GM11168 (cell line): ENCODE results near the gene HOGA1.
"Not testable (repeated sequence)": the region's sequence is repeated elsewhere in the genome, so short reads cannot be mapped to it uniquely, and the experiment has no call there.

Experiments used
- in situ Hi-C: fragments of 300-500 bp; cut with MboI; formaldehyde crosslinking; loops from one replicate; pipeline ENCODE4 v1.12.0; 2022; ENCODE audit warnings: low sequenced_read_pairs; ENCODE audit not compliant: unreplicated experiment

The HOGA1 gene

DNA sequence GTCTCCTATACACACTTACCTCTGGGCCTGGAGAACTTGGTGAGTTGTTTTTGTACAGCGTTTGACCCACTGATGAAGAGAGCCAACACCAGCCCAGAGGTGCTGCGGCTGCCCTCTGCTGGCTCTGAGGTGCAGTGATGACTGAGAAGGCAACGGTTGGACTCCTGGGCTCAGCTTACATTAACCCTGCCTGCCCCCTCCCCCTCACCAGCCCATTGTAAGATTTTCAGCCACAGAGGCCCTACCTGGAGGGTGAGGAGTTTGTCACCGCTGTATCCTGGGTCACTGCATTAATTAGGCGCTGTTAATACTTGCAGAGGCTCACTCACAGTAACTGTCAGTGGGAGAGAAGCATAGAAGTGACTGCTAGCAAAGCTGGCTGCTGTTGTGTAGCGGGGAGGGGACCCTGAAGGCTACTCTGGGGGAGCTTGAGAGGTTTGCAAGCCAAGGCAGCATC lies 30.6 kb upstream of the HOGA1 start:
- in situ Hi-C loops: no loop called here

- in situ Hi-C loops: not testable (repeated sequence)
These were observed 29.9 kb upstream of the HOGA1 start for GRCh38 chr10:97554336-97554735.

DNA sequence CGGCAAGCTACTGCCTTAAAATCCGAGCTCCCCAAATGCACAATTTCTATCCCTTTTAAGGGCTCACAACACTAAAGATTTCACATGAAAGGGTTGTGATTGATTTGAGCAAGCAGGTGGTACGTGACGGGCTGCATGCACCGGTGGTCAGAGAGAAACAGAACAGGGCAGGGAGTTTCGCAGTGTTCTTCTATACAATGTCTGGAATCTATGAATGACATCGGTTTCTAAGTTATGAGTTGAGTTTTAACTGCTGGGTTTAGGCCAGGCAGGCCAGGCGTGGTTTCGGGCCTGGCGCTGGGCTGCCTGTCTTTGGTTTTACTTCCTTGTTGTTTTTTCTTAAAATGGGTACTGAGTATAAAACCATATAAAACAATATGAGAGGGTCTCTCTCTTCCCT lies 28.6 kb upstream of the HOGA1 start:
- in situ Hi-C loops: not testable (repeated sequence)

- in situ Hi-C loops: not testable (repeated sequence)
These were observed 23.3 kb upstream of the HOGA1 start for GRCh38 chr10:97560731-97561381.

GRCh38 chr10:97561386-97562077 lies 22.7 kb upstream of the HOGA1 start:
- in situ Hi-C loops: not testable (repeated sequence)

DNA sequence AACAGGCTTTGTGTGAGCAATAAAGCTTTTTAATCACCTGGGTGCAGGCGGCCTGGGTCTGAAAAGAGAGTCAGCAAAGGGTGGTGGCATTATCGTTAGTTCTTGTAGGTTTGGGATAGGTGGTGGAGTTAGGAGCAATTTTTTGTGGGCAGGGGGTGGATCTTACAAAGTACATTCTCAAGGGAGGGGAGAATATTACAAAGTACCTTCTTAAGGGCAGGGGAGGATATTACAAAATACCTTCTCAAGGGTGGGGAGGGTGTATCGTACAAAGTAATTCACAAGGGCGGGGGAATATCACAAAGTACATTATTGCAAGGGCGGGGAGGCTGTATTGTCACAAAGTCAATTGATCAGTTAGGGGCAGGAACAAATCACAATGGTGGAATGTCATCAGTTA lies 21.9 kb upstream of the HOGA1 start:
- in situ Hi-C loops: not testable (repeated sequence)

- in situ Hi-C loops: no loop called here
These were observed 20.9 kb upstream of the HOGA1 start for GRCh38 chr10:97563337-97563736.

DNA sequence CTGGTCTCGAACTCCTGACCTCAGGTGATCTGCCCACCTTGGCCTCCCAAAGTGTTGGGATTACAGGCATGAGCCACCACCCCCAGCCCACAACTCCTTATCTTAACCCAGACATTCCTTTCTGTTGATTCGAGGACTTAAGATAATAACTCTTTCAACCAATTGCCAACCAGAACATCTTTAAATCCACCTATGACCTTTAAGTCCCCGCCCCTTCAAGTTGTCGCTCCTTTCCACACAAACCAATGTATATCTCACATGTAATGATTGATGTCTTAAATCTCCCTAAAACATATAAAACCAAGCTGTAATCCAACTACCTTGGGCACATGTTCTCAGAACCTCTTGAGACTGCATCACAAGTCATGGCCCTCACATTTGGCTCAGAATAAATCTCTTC lies 19.4 kb upstream of the HOGA1 start:
- in situ Hi-C loops: no loop called here

DNA sequence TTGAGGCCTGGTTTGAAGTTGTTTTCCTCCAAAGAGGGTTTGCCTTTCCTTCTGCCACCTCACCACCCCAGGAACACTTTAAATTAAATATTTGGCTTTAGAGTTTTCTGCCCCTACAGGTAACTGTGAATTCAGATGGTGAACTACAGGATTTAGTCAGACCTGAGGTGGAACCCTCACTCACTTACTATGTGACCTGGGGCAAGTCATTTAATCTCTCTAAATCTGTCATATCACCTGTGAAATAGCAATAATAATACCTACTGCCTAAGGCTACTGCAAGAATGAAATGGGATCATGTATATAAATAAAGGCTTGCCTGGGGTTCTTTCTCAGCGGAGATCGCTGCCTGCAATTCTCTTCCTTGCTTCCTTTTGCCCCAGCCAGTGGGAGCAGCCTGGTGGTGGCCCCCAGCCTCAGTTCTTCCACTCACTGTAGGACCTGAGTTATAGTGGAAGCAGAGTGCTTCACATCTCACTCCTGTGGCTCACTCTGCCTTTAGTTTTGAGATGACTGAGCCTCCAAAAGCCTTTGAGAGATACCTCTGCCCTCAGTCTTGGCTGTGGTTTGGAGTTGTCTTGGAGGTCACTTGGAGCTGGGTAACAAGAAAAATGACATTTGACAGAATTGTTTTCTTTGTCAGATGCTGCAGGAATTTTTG lies 17.7 kb upstream of the HOGA1 start:
- in situ Hi-C loops: no loop called here

DNA sequence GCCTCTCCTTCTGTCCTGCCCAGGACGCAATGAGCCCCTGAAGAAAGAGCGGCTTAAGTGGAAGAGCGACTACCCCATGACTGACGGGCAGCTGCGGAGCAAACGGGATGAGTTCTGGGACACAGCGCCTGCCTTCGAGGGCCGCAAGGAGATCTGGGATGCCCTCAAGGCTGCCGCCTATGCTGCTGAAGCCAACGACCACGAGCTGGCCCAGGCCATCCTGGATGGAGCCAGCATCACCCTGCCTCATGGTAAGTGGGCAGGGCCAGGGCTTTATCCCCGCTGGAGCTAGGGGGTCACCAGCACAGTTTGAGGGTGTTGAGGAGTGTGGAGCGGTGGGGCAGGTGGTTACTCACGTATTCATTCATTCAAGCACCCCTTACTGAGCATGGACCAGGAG lies 16.3 kb upstream of the HOGA1 start:
- in situ Hi-C loops: no loop called here

DNA sequence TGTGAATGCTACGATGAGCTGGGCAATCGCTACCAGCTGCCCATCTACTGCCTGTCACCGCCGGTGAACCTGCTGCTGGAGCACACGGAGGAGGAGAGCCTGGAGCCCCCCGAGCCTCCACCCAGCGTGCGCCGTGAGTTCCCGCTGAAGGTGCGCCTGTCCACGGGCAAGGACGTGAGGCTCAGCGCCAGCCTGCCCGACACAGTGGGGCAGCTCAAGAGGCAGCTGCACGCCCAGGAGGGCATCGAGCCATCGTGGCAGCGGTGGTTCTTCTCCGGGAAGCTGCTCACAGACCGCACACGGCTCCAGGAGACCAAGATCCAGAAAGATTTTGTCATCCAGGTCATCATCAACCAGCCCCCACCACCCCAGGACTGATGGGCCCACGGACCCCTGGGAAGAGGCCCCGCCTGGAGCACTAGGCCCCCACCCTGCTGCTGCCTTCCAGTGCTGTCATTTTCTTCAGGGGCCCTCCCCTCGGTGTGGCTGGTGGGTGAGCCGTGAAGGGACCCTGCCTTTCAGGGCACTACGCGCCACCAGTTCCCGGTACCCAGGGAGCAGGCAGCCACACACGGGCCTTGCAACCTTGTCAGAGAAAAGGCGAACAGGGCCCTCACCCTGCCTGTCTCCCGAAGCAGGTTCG lies 13.9 kb upstream of the HOGA1 start:
- in situ Hi-C loops: no loop called here

DNA sequence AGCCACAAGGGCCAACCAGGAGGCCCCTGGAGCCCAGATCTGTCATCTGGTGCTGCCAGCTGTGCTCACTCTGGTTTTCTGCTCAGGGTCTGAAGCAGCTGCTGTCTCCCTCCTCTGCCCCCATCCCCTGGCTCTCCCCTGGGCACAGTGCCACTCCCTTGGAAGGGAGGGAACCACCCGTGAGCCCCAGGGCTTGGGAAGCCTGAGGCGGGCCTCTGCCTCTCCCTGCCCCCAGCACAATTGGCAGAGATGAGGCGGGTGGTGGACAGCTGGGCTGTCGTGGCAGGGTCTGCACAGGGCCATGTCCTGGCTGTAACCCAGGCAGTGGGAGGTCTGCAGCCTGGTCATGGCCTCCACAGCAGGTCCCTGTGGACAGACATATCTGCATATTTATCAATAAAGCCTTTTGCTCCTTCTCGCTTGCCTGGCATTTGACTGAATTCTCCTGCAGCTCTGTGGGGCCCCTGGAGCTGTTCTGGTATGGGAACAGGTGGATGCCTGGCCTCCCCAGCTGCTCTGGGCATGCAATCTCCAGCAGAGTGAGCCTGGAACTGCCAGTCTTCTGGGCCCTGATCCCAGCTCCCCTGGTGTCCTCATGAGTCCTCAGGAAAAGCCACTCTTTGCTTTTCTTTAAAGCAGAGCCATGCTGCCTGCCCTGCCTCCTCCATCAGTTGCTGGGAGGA lies 13.3 kb upstream of the HOGA1 start:
- in situ Hi-C loops: no loop called here

- in situ Hi-C loops: no loop called here
These were observed 12.6 kb upstream of the HOGA1 start for GRCh38 chr10:97571622-97572021.

GRCh38 chr10:97572214-97572989 lies 11.8 kb upstream of the HOGA1 start, which contains the start of gene ANKRD2:
ANKRD2 (plus strand) TSS chr10:97572779; CDS start chr10:97572789, 10 bp downstream.
- in situ Hi-C loops: no loop called here

GRCh38 chr10:97573021-97573420 lies 11.2 kb upstream of the HOGA1 start:
- in situ Hi-C loops: no loop called here

- in situ Hi-C loops: no loop called here
These were observed 10.5 kb upstream of the HOGA1 start for GRCh38 chr10:97573672-97574071.

GRCh38 chr10:97574374-97575126 lies 9.6 kb upstream of the HOGA1 start:
- in situ Hi-C loops: no loop called here

DNA sequence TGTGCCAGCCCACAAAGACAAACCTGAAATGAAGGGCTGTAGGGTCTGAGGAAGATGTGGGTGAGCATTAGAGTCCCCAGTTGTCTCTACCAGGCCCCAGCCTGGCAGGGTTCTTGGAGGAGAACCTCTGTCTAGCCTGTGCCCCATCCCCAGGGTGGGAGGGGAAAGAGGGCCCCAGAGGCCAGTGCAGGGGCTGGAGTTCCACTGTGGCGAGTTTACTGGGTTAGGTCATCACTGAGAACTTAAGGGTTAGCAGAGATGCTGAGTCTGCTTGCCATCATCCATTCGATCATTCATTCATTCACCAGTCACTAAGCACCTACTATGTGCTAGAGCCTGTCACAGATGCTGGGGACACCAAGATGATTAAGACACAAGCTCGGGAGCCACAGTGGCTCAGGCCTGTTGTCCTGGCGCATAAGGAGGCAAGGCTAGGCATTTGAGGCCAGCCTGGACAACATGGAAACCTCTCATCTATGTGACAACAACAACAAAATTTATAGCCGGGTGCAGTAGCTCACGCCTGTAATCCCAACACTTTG lies 9.0 kb upstream of the HOGA1 start:
- in situ Hi-C loops: no loop called here

DNA sequence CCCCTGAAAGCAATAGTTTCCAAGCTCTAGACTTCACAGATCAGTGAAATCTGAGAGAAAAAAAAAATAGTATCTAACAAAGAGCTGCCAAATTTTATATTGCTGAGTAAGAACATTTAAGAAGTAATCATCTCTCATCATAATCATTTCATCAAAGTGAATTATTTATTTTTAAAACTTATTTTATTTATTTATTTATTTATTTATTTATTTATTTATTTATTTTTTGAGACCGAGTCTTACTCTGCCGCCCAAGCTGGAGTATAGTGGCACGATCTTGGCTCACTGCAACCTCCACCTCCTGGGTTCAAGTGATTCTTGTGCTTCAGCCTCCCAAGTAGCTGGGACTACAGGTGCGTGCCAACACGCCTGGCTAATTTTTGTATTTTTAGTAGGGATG lies 7.7 kb upstream of the HOGA1 start:
- in situ Hi-C loops: not testable (repeated sequence)
